Measurements from ENCODE around the gene SLC25A21.

SLC25A21 gene

DNA sequence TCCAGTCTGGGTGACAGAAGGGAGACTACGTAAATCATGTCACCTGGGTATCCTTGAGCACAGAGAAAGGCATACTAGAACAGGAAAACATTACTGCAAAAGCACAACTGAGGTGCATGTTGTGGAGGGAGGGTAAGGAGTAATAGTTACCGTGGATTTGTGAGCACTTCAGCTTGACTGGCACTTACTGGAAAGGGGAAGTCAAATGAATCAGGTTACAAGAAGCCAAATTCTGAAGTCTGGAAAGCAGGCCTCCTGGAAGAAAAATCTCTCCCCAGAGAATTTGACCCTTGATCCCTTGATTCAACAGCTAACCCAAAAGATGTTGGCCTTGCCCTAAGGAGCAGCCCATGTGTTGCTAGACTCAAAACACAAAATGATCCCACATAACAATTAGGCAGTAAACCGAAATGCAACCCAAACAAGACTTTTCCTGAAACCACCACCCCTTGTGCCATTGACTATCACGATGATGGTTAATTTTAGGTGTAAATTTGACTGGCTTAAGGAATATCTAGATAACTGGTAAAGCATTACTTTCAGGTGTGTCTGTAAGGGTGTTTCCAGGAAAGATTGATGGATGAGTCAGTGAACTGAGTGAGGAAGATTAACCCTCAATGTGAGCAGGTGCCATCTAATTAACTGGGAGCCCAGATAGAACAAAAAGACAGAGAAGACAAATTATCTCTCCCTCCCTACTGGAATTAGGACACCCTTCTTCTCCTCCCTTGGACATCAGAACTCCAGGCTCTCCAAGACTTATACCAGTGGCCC is 108.8 kb downstream of the SLC25A21 start:
- in situ Hi-C loops (cut with HindIII; ENCODE audit: low sequenced_read_pairs) = no loop called here
- H3K4me3 ChIP-seq (ENCODE audit: low read depth, low read length) = no peak overlapping the region
- TF ChIP-seq, protein P1, sequence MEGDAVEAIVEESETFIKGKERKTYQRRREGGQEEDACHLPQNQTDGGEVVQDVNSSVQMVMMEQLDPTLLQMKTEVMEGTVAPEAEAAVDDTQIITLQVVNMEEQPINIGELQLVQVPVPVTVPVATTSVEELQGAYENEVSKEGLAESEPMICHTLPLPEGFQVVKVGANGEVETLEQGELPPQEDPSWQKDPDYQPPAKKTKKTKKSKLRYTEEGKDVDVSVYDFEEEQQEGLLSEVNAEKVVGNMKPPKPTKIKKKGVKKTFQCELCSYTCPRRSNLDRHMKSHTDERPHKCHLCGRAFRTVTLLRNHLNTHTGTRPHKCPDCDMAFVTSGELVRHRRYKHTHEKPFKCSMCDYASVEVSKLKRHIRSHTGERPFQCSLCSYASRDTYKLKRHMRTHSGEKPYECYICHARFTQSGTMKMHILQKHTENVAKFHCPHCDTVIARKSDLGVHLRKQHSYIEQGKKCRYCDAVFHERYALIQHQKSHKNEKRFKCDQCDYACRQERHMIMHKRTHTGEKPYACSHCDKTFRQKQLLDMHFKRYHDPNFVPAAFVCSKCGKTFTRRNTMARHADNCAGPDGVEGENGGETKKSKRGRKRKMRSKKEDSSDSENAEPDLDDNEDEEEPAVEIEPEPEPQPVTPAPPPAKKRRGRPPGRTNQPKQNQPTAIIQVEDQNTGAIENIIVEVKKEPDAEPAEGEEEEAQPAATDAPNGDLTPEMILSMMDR (IDR thresholded peaks at IDR 0.05; ENCODE audit: low read depth, low read length, missing control alignments) = no peak
- no peak for DNase-seq (ENCODE audit: low read depth)

DNA sequence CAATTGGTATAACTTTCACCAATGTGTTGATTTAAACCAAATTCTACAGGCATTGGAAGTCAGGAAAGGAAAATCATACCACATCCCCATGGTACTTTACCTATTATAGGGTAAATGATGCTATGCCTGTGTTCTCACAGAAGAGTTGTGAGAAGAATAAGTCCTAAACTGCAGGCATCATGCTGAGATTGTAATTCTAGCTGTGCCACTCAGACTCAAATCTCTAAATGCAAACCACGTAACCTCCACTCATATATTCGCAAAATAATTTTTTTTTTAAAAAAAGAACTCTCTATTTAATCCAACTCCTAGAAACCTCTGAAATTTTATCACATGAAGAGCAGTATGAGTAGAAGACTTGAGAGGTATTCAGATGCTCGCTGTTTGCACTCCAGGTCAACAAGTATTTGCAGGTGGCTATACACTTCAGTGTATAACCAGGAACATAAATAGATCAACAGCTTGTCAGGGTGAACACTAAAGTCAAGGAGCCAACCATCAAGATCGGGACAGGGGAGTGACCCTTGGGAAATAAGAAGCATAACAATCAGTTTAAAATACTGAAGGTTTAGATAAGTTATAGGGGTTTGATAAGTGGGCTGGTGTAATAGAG is 110.1 kb downstream of the SLC25A21 start:
- DNase-seq (ENCODE audit: low read depth) = no peak
- H3K4me3 ChIP-seq (ENCODE audit: low read depth, low read length) = no peak overlapping the region
- in situ Hi-C loops (cut with HindIII; ENCODE audit: low sequenced_read_pairs) = no loop called here
- TF ChIP-seq, protein P1 (IDR thresholded peaks at IDR 0.05; ENCODE audit: low read depth, low read length, missing control alignments) = no peak

DNA sequence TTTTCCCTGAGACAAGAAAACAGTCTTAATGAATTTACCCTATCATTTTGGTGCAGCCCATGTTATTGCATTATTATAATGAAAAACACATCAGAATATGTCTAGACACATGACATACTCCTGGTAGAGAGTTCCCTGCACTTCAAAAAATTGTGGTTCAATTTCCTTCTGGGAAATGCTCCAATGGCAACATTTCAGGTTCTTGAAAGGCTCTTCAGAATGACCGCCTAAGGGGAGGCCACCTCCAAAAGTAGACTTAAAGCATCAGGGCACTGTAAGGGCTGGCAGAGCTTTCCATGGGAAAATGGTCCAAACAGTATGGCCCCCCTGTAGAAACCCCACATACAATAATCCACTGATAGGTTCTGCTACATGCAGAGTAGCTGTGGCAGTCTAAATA is 110.7 kb downstream of the SLC25A21 start:
- peak; percentile 86 for DNase-seq (ENCODE audit: low read depth)
- TF ChIP-seq, protein P1 (IDR thresholded peaks at IDR 0.05; ENCODE audit: low read depth, low read length, missing control alignments) = no peak
- H3K4me3 ChIP-seq (ENCODE audit: low read depth, low read length) = no peak overlapping the region
- in situ Hi-C loops (cut with HindIII; ENCODE audit: low sequenced_read_pairs) = no loop called here

DNA sequence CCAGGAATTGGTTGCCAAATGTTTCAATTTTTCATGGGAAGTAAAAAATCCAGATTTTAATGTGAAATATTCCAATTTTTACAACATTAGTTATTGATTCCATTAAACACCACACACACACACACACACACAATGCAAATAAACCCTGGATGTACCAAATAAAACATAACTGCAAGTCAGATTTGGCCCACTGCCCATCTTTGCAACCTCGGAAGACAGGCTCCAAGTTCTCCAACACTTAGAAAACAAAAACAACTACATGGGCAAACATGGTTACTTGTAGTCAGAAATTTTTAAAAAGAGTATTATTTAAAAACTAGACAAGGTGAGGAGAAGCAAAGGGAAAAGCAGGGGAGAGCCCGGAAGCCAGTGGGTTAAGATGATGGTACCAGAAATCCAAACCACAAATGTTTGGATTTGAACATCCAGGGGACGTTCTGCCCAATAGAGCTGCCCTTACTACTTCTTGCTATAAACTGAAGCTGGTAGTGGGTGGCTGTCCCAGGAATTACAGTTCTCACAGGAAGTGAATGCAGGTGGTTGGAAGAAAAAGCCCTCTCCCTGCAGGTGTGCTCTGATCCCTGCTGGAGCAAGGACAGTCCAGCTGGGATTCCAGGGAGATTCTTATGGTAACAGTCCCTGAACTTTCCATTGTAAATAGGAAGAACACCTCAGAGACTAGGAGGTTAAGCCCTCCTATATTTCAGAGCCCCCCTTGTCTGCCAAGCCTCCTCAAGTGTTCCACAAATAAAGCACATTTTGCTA is 111.7 kb downstream of the SLC25A21 start:
- TF ChIP-seq, protein P1 (IDR thresholded peaks at IDR 0.05; ENCODE audit: low read depth, low read length, missing control alignments) = no peak
- no peak overlapping the region for H3K4me3 ChIP-seq (ENCODE audit: low read depth, low read length)
- in situ Hi-C loops (cut with HindIII; ENCODE audit: low sequenced_read_pairs) = no loop called here
- DNase-seq (ENCODE audit: low read depth) = no peak

DNA sequence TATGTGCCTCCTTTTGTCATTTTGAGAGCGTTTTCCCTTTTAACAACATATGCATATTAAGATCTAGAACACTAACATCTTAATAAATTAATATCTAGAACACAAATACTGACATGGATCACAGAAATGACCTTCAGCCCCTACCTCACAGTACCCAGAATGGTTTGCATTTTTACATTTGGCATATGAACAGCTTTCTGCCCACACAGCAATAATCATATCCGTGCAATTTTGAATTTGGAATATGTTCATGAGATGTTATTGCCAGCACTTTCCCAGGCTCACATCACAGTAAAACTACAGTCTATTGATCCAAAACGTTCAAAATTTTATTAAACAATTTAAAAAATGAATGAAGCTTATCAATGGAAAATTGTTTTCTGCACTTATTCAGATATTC is 114.6 kb downstream of the SLC25A21 start:
- H3K4me3 ChIP-seq (ENCODE audit: low read depth, low read length) = no peak overlapping the region
- TF ChIP-seq, protein P1 (IDR thresholded peaks at IDR 0.05; ENCODE audit: low read depth, low read length, missing control alignments) = no peak
- in situ Hi-C loops (cut with HindIII; ENCODE audit: low sequenced_read_pairs) = no loop called here
- no peak for DNase-seq (ENCODE audit: low read depth)

DNA sequence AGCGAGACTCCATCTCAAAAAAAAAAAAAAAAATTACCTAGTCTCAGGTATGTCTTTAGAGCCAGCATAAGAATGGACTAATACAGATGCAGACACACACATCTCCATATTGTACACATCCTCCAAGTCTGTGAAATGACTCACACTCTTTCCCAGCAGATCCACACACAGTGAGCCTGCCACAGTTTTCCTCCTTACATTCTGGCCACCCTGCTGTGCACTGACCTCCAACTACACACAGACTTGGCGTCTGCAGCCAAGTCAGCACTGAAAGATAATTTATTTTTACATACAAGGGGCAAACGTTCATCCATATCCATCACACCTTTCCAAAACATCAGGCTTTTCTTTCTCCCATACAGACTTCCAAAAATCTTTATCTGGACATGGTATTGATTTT is 115.9 kb downstream of the SLC25A21 start:
- TF ChIP-seq, protein P1 (IDR thresholded peaks at IDR 0.05; ENCODE audit: low read depth, low read length, missing control alignments) = no peak
- in situ Hi-C loops (cut with HindIII; ENCODE audit: low sequenced_read_pairs) = no loop called here
- no peak overlapping the region for H3K4me3 ChIP-seq (ENCODE audit: low read depth, low read length)
- DNase-seq (ENCODE audit: low read depth) = peak; percentile 95

Measured in astrocyte of the cerebellum (primary cell).